ENCODE measurements around the gene AMZ2. TPM values are rescaled to one million over a fixed set of nuclear protein-coding genes. Genes with fewer than 3 reads are reported as not detected.

AMZ2 gene
- total RNA-seq, 2 experiments from 2014 or later = 119 to 150 TPM

GRCh38 chr17:68298601-68299000 lies 50.8 kb downstream of the AMZ2 start:
- Mint-ChIP-seq H3K4me3 (no peak overlapping the region), H3K27me3 (no peaks in the 10 kb centered on the region), H3K4me1 (peaks cover 39% of the 10 kb centered on the region), H3K9me3 (ENCODE audit: low read depth) (no peaks in the 10 kb centered on the region), H3K36me3 (ENCODE audit: low read depth) (no peaks in the 10 kb centered on the region), H3K27ac (no peak overlapping the region)
- DNase-seq = no peak
- intact Hi-C loops (cut with DNase I, micrococcal nuclease) = no loop called here
- CTCF ChIA-PET = no interaction called here
- POLR2A ChIA-PET = no interaction called here
- no peak for ATAC-seq

GRCh38 chr17:68299817-68300216 lies 52.0 kb downstream of the AMZ2 start:
- peaks cover 29% of the 10 kb centered on the region for H3K4me1 Mint-ChIP-seq
- CTCF ChIA-PET = interaction anchor here (0.5 kb wide), 1 partner anchor 35 kb away, joined by 3 read pairs; no protein-coding TSS in a partner anchor
- H3K9me3 Mint-ChIP-seq (ENCODE audit: low read depth) = no peaks in the 10 kb centered on the region
- H3K4me3 Mint-ChIP-seq = no peak overlapping the region
- DNase-seq (no peak), ATAC-seq (no peak)
- POLR2A ChIA-PET = no interaction called here
- no peaks in the 10 kb centered on the region for H3K27me3 Mint-ChIP-seq
- H3K36me3 Mint-ChIP-seq (ENCODE audit: low read depth) = no peaks in the 10 kb centered on the region
- no peak overlapping the region for H3K27ac Mint-ChIP-seq
- intact Hi-C loops (cut with DNase I, micrococcal nuclease) = no loop called here

GRCh38 chr17:68301438-68301959 lies 53.7 kb downstream of the AMZ2 start:
- H3K27me3 Mint-ChIP-seq = no peaks in the 10 kb centered on the region
- DNase-seq (no peak), ATAC-seq (no peak)
- peaks cover 18% of the 10 kb centered on the region for H3K4me1 Mint-ChIP-seq
- no peaks in the 10 kb centered on the region for H3K9me3 Mint-ChIP-seq (ENCODE audit: low read depth)
- H3K4me3 Mint-ChIP-seq = no peak overlapping the region
- ChIA-PET POLR2A (no interaction called here), CTCF (interaction anchor here (0.7 kb wide), 1 partner anchor 162 kb away, joined by 3 read pairs; no protein-coding TSS in a partner anchor)
- intact Hi-C loops (cut with DNase I, micrococcal nuclease) = no loop called here
- no peaks in the 10 kb centered on the region for H3K36me3 Mint-ChIP-seq (ENCODE audit: low read depth)
- H3K27ac Mint-ChIP-seq = no peak overlapping the region

- no peaks in the 10 kb centered on the region for H3K27me3 Mint-ChIP-seq
- DNase-seq (no peak), ATAC-seq (no peak)
- no peak overlapping the region for H3K4me3 Mint-ChIP-seq
- no peaks in the 10 kb centered on the region for H3K36me3 Mint-ChIP-seq (ENCODE audit: low read depth)
- ChIA-PET CTCF (interaction anchor here (0.7 kb wide), 1 partner anchor 162 kb away, joined by 3 read pairs; no protein-coding TSS in a partner anchor), POLR2A (interaction anchor here (0.6 kb wide), 1 partner anchor 263 kb away, joined by 4 read pairs; no protein-coding TSS in a partner anchor)
- peaks cover 15% of the 10 kb centered on the region for H3K4me1 Mint-ChIP-seq
- no peak overlapping the region for H3K27ac Mint-ChIP-seq
- intact Hi-C loops (cut with DNase I, micrococcal nuclease) = no loop called here
- no peaks in the 10 kb centered on the region for H3K9me3 Mint-ChIP-seq (ENCODE audit: low read depth)
These were observed 54.3 kb downstream of the AMZ2 start for GRCh38 chr17:68302066-68302564.

GRCh38 chr17:68302666-68303065 lies 54.8 kb downstream of the AMZ2 start:
- CTCF ChIA-PET = no interaction called here
- Mint-ChIP-seq H3K36me3 (ENCODE audit: low read depth) (peaks cover 3% of the 10 kb centered on the region), H3K27ac (no peak overlapping the region), H3K27me3 (no peaks in the 10 kb centered on the region), H3K9me3 (ENCODE audit: low read depth) (no peaks in the 10 kb centered on the region), H3K4me3 (no peak overlapping the region), H3K4me1 (peaks cover 15% of the 10 kb centered on the region)
- no peak for DNase-seq
- intact Hi-C loops (cut with DNase I, micrococcal nuclease) = no loop called here
- ATAC-seq = no peak
- POLR2A ChIA-PET = interaction anchor here (0.6 to 1.4 kb wide), 2 partner anchors 13 to 264 kb away, joined by 3 to 4 read pairs; no protein-coding TSS in a partner anchor

- Mint-ChIP-seq H3K27ac (no peak overlapping the region), H3K9me3 (ENCODE audit: low read depth) (no peaks in the 10 kb centered on the region), H3K36me3 (ENCODE audit: low read depth) (peaks cover 5% of the 10 kb centered on the region), H3K27me3 (no peaks in the 10 kb centered on the region), H3K4me1 (peaks cover 13% of the 10 kb centered on the region), H3K4me3 (no peak overlapping the region)
- intact Hi-C loops (cut with DNase I, micrococcal nuclease) = no loop called here
- ATAC-seq = no peak
- no peak for DNase-seq
- POLR2A ChIA-PET = no interaction called here
- CTCF ChIA-PET = interaction anchor here (0.8 to 0.9 kb wide), 2 partner anchors 132 kb away, joined by 3 read pairs; no protein-coding TSS in a partner anchor
These were observed 56.9 kb downstream of the AMZ2 start for GRCh38 chr17:68304706-68305105.

GRCh38 chr17:68305142-68305541 lies 57.3 kb downstream of the AMZ2 start:
- H3K4me3 Mint-ChIP-seq = no peak overlapping the region
- H3K27me3 Mint-ChIP-seq = no peaks in the 10 kb centered on the region
- ChIA-PET POLR2A (no interaction called here), CTCF (interaction anchor here (0.8 to 0.9 kb wide), 2 partner anchors 132 kb away, joined by 3 read pairs; no protein-coding TSS in a partner anchor)
- peaks cover 17% of the 10 kb centered on the region for H3K4me1 Mint-ChIP-seq
- ATAC-seq (no peak), DNase-seq (no peak)
- H3K27ac Mint-ChIP-seq = no peak overlapping the region
- no peaks in the 10 kb centered on the region for H3K9me3 Mint-ChIP-seq (ENCODE audit: low read depth)
- peaks cover 5% of the 10 kb centered on the region for H3K36me3 Mint-ChIP-seq (ENCODE audit: low read depth)
- intact Hi-C loops (cut with DNase I, micrococcal nuclease) = no loop called here

Other genes starting within 250 kb of the AMZ2 start
- gene KPNA2, start 212.3 kb upstream of the AMZ2 start, total RNA-seq = 100 to 1,000 TPM; 186 to 190 TPM
- gene SLC16A6, start 43.1 kb downstream of the AMZ2 start, total RNA-seq = 1 to 10 TPM; 2.9 to 3.2 TPM
- 10 to 100 TPM in 1 of 2 experiments, 1 to 10 TPM in 1; 7.8 to 10.9 TPM for gene ARSG, start 43.5 kb downstream of the AMZ2 start, total RNA-seq
- 10 to 100 TPM; 14.0 to 17.6 TPM for gene WIPI1, start 209.5 kb downstream of the AMZ2 start, total RNA-seq

All from activated CD4-positive, alpha-beta T cell treated with anti-CD3 and anti-CD28 coated beads for 36 hours (primary cell).